ENCODE data around the gene NEK10. TPM values are rescaled to one million over a fixed set of nuclear protein-coding genes. Genes with fewer than 3 reads are reported as not detected.

Gene NEK10
- total RNA-seq, 1 experiment from 2014 or later: 5.7 TPM

GRCh38 chr3:27193056-27193455, 176.1 kb downstream of the NEK10 start:
- no peaks in the 10 kb centered on the region for H3K27me3 ChIP-seq (ENCODE audit: control insufficient read depth, insufficient read depth, low read length)
- no peak overlapping the region for H3K4me3 ChIP-seq (ENCODE audit: low read depth in 2 of 2, low read length in 2 of 2)
- in situ Hi-C loops (cut with HindIII; ENCODE audit: low pct_unique_long_range_greater_than_20kb, low sequenced_read_pairs): no loop called here
- CTCF ChIA-PET: no interaction called here
- H3K9me3 ChIP-seq (ENCODE audit: control insufficient read depth, insufficient read depth, low read depth, low read length): no peaks in the 10 kb centered on the region
- no peak for DNase-seq (ENCODE audit: low read depth, low spot score)
- no peaks in the 10 kb centered on the region for H3K36me3 ChIP-seq (ENCODE audit: control insufficient read depth, insufficient read depth, low read length)
- no peak for TF ChIP-seq REST (IDR thresholded peaks at IDR 0.05; ENCODE audit: insufficient read depth in 1 of 2, low read depth in 2 of 2, low read length in 1 of 2)
- TF ChIP-seq POLR2AphosphoS5 (IDR thresholded peaks at IDR 0.05; ENCODE audit: low read depth, low read length): no peak
- TF ChIP-seq CTCF (IDR thresholded peaks at IDR 0.05): no peak
- no peak for TF ChIP-seq SIN3A (IDR thresholded peaks at IDR 0.05; ENCODE audit: borderline replicate concordance, insufficient read depth, low read depth, low read length)
- TF ChIP-seq TCF7L2 (IDR thresholded peaks at IDR 0.05; ENCODE audit: low read depth, low read length): no peak
- no peaks in the 10 kb centered on the region for H3K4me1 ChIP-seq (ENCODE audit: control insufficient read depth, insufficient read depth, low read length)
- intact Hi-C loops (cut with micrococcal nuclease; ENCODE audit: unreplicated experiment): no loop called here
- ATAC-seq: no peak
- H3K27ac ChIP-seq (ENCODE audit: low read length): no peak overlapping the region
- POLR2A ChIA-PET: interaction anchor here (0.6 kb wide), 1 partner anchor 270 kb away, joined by 10 read pairs; no protein-coding TSS in a partner anchor
- no TSS peak for BruUV-seq (replicated peaks)

- DNase-seq (ENCODE audit: low read depth, low spot score) (no peak), ATAC-seq (no peak)
- H3K27me3 ChIP-seq (ENCODE audit: control insufficient read depth, insufficient read depth, low read length): no peaks in the 10 kb centered on the region
- no peak overlapping the region for H3K4me3 ChIP-seq (ENCODE audit: low read depth in 2 of 2, low read length in 2 of 2)
- H3K4me1 ChIP-seq (ENCODE audit: control insufficient read depth, insufficient read depth, low read length): no peaks in the 10 kb centered on the region
- CTCF ChIA-PET: no interaction called here
- POLR2A ChIA-PET: no interaction called here
- intact Hi-C loops (cut with micrococcal nuclease; ENCODE audit: unreplicated experiment): no loop called here
- TF ChIP-seq REST (IDR thresholded peaks at IDR 0.05; ENCODE audit: insufficient read depth in 1 of 2, low read depth in 2 of 2, low read length in 1 of 2) (no peak), CTCF (IDR thresholded peaks at IDR 0.05) (no peak)
- BruUV-seq (replicated peaks): no TSS peak
- H3K36me3 ChIP-seq (ENCODE audit: control insufficient read depth, insufficient read depth, low read length): no peaks in the 10 kb centered on the region
- H3K27ac ChIP-seq (ENCODE audit: low read length): no peak overlapping the region
- in situ Hi-C loops (cut with HindIII; ENCODE audit: low pct_unique_long_range_greater_than_20kb, low sequenced_read_pairs): no loop called here
- H3K9me3 ChIP-seq (ENCODE audit: control insufficient read depth, insufficient read depth, low read depth, low read length): no peaks in the 10 kb centered on the region
Observed at GRCh38 chr3:27186013-27186412, 183.2 kb downstream of the NEK10 start.

Data from Panc1 (cell line).